CD4-positive, alpha-beta T cell treated with Interleukin-10 for 1 hour (primary cell): ENCODE results near the gene DUOX2.
"Not testable (repeated sequence)": the region's sequence is repeated elsewhere in the genome, so short reads cannot be mapped to it uniquely, and the experiment has no call there.

Experiments
- DNase-seq: peaks from one replicate; pipeline ENCODE4 v3.0.0-alpha.2; 2020

The DUOX2 gene

GRCh38 chr15:45118996-45119395, 5.0 kb upstream of the DUOX2 start:
- DNase-seq: no peak

- peak; percentile 85 for DNase-seq
These were observed 4.2 kb upstream of the DUOX2 start for GRCh38 chr15:45118131-45118588.

GRCh38 chr15:45117308-45118130, 3.5 kb upstream of the DUOX2 start:
- DNase-seq: no peak

- no peak for DNase-seq
These were observed 2.7 kb upstream of the DUOX2 start for GRCh38 chr15:45116482-45117307.

GRCh38 chr15:45116006-45116481, 2.1 kb upstream of the DUOX2 start:
- DNase-seq: no peak

- DNase-seq: no peak
These were observed 1.4 kb upstream of the DUOX2 start for GRCh38 chr15:45115312-45115820.

- DNase-seq: no peak
These were observed 746 bp upstream of the DUOX2 start for GRCh38 chr15:45114751-45115085.

- no peak for DNase-seq
These were observed 487 bp downstream of the DUOX2 start for GRCh38 chr15:45113380-45113990.

GRCh38 chr15:45112591-45113379, 1.2 kb downstream of the DUOX2 start:
- no peak for DNase-seq

- DNase-seq: no peak
These were observed 1.8 kb downstream of the DUOX2 start for GRCh38 chr15:45112143-45112590.

- no peak for DNase-seq
These were observed 2.4 kb downstream of the DUOX2 start for GRCh38 chr15:45111390-45112142.

GRCh38 chr15:45110256-45110820, 3.6 kb downstream of the DUOX2 start:
- no peak for DNase-seq

GRCh38 chr15:45107941-45108630, 5.9 kb downstream of the DUOX2 start:
- no peak for DNase-seq

GRCh38 chr15:45106002-45106790, 7.8 kb downstream of the DUOX2 start:
- no peak for DNase-seq

- no peak for DNase-seq
These were observed 8.4 kb downstream of the DUOX2 start for GRCh38 chr15:45105586-45105985.

GRCh38 chr15:45104170-45104569, 9.8 kb downstream of the DUOX2 start:
- not testable (repeated sequence) for DNase-seq

GRCh38 chr15:45102226-45102625, 11.7 kb downstream of the DUOX2 start:
- no peak for DNase-seq

- DNase-seq: no peak
These were observed 12.2 kb downstream of the DUOX2 start for GRCh38 chr15:45101749-45102148.

- no peak for DNase-seq
These were observed 12.9 kb downstream of the DUOX2 start for GRCh38 chr15:45100884-45101625.
